HG03520 (cell line): ENCODE data around the gene ROCK2.
"Not testable (repeated sequence)": the region's sequence is repeated elsewhere in the genome, so short reads cannot be mapped to it uniquely, and the experiment has no call there.

Experiments
- ATAC-seq: cut with Tn5 transposase; IDR thresholded peaks from one replicate; pipeline ENCODE4 v1.9.1; 2021; ENCODE audit warnings: mild to moderate bottlenecking, moderate library complexity; ENCODE audit not compliant: unreplicated experiment

The ROCK2 gene

GRCh38 chr2:11187083-11187619, 157.3 kb downstream of the ROCK2 start:
- ATAC-seq: no peak

- ATAC-seq: no peak
These were observed 158.3 kb downstream of the ROCK2 start for GRCh38 chr2:11186145-11186544.

- no peak for ATAC-seq
These were observed 161.5 kb downstream of the ROCK2 start for GRCh38 chr2:11182951-11183350.

- ATAC-seq: no peak
These were observed 163.8 kb downstream of the ROCK2 start for GRCh38 chr2:11180653-11181052.

GRCh38 chr2:11179899-11180298, 164.5 kb downstream of the ROCK2 start:
- no peak for ATAC-seq

GRCh38 chr2:11179196-11179595, 165.2 kb downstream of the ROCK2 start:
- no peak for ATAC-seq

GRCh38 chr2:11177871-11178690, 166.4 kb downstream of the ROCK2 start:
- ATAC-seq: no peak

- no peak for ATAC-seq
These were observed 169.1 kb downstream of the ROCK2 start for GRCh38 chr2:11175293-11175795.

GRCh38 chr2:11174222-11174621, 170.2 kb downstream of the ROCK2 start:
- ATAC-seq: no peak

GRCh38 chr2:11169333-11169732, 175.1 kb downstream of the ROCK2 start:
- no peak for ATAC-seq

- ATAC-seq: no peak
These were observed 175.9 kb downstream of the ROCK2 start for GRCh38 chr2:11168488-11168887.

GRCh38 chr2:11166476-11166875, 178.0 kb downstream of the ROCK2 start:
- ATAC-seq: no peak

- ATAC-seq: not testable (repeated sequence)
These were observed 179.4 kb downstream of the ROCK2 start for GRCh38 chr2:11165046-11165445.

- ATAC-seq: no peak
These were observed 180.8 kb downstream of the ROCK2 start for GRCh38 chr2:11163439-11164317.

GRCh38 chr2:11161747-11162146, 182.7 kb downstream of the ROCK2 start:
- ATAC-seq: no peak

GRCh38 chr2:11160731-11161455, 183.5 kb downstream of the ROCK2 start:
- peak; percentile 52 for ATAC-seq

GRCh38 chr2:11160256-11160655, 184.2 kb downstream of the ROCK2 start:
- ATAC-seq: no peak

GRCh38 chr2:11159574-11160170, 184.8 kb downstream of the ROCK2 start:
- no peak for ATAC-seq

- no peak for ATAC-seq
These were observed 185.4 kb downstream of the ROCK2 start for GRCh38 chr2:11158916-11159573.

GRCh38 chr2:11157731-11158130, 186.7 kb downstream of the ROCK2 start:
- ATAC-seq: no peak
